ENCODE data around the gene VAMP8. TPM values are rescaled to one million over a fixed set of nuclear protein-coding genes. Genes with fewer than 3 reads are reported as not detected.
A peak's percentile ranks its signal among the peaks of the same experiment; 100 is the strongest.
"Not testable (repeated sequence)": the region's sequence is repeated elsewhere in the genome, so short reads cannot be mapped to it uniquely, and the experiment has no call there.

Gene VAMP8
- polyA plus RNA-seq, 3 donors = 260 to 761 (median 623) TPM

DNA sequence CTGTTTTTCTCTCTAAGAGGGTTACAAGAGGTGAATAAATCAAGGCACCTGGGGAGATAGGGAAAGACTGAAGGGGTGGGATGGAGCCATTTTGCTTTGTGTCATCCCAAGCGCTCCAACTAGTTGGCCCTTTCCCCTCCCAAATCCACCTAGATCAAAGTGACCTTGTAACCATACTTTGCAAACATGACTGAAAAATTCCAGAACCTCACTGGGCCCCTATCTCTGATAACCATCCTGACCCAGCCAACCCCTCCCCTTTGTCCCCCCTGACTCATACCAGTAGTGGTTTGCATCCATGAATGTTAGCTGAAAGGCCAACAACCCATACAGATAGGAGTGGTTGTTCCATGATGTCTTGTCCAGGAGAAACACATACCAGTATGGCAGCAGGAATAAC, 19.2 kb upstream of the VAMP8 start:
- DNase-seq = no peak
- Histone ChIP-seq H3K9me3 (replicated peaks in 1 of 2; ENCODE audit: control insufficient read depth in 1 of 2, insufficient read depth in 1 of 2, low read length in 2 of 2) (no peaks in the 10 kb centered on the region), H3K27me3 (ENCODE audit: control insufficient read depth in 2 of 2, insufficient read depth in 2 of 2, low read length in 2 of 2) (no peaks in the 10 kb centered on the region), H4K20me1 (ENCODE audit: insufficient read depth, low read length) (no peaks in the 10 kb centered on the region), H3K9ac (ENCODE audit: insufficient read depth, low read length, poor library complexity, severe bottlenecking) (no peak overlapping the region), H3K4me3 (replicated peaks in 1 of 3; ENCODE audit: low read depth in 2 of 3, low read length in 3 of 3) (no peak overlapping the region), H3K4me1 (ENCODE audit: control insufficient read depth in 1 of 2, insufficient read depth in 2 of 2, low read length in 2 of 2) (peaks cover 24 to 29% of the 10 kb centered on the region in 2 donors), H2AFZ (ENCODE audit: insufficient read depth, low read depth, low read length, poor library complexity, severe bottlenecking) (no peak overlapping the region), H3K79me2 (ENCODE audit: insufficient read depth, low read length) (peaks cover 55% of the 10 kb centered on the region), H3K27ac (ENCODE audit: low read depth in 1 of 2, low read length in 2 of 2) (no peak overlapping the region), H3K4me2 (replicated peaks; ENCODE audit: extremely low read depth, low read length, poor library complexity, severe bottlenecking) (no peak overlapping the region), H3K36me3 (replicated peaks in 1 of 2; ENCODE audit: control insufficient read depth in 1 of 2, insufficient read depth in 2 of 2, low read length in 2 of 2) (peaks cover 35 to 56% of the 10 kb centered on the region in 2 donors)
- H3K9me3 Mint-ChIP-seq = peaks cover 0 to 4% (median 0%) of the 10 kb centered on the region in 7 donors
- H3K4me1 Mint-ChIP-seq = peaks cover 28% of the 10 kb centered on the region
- intact Hi-C loops (cut with micrococcal nuclease) = no loop called here
- no CpG with 5 or more reads among the region's 1 CpG for whole genome bisulfite sequencing (ENCODE audit: insufficient coverage)
- H3K27me3 Mint-ChIP-seq (ENCODE audit: low read depth in 3 of 3) = no peaks in the 10 kb centered on the region
- peak overlapping the region in 3 of 7 donors; percentile 36 to 72 (median 49) for H3K27ac Mint-ChIP-seq
- TF ChIP-seq, protein P1, sequence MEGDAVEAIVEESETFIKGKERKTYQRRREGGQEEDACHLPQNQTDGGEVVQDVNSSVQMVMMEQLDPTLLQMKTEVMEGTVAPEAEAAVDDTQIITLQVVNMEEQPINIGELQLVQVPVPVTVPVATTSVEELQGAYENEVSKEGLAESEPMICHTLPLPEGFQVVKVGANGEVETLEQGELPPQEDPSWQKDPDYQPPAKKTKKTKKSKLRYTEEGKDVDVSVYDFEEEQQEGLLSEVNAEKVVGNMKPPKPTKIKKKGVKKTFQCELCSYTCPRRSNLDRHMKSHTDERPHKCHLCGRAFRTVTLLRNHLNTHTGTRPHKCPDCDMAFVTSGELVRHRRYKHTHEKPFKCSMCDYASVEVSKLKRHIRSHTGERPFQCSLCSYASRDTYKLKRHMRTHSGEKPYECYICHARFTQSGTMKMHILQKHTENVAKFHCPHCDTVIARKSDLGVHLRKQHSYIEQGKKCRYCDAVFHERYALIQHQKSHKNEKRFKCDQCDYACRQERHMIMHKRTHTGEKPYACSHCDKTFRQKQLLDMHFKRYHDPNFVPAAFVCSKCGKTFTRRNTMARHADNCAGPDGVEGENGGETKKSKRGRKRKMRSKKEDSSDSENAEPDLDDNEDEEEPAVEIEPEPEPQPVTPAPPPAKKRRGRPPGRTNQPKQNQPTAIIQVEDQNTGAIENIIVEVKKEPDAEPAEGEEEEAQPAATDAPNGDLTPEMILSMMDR (IDR thresholded peaks at IDR 0.05) = no peak
- no peak overlapping the region for H3K4me3 Mint-ChIP-seq
- H3K36me3 Mint-ChIP-seq = peaks cover 44 to 59% of the 10 kb centered on the region in 2 donors

DNA sequence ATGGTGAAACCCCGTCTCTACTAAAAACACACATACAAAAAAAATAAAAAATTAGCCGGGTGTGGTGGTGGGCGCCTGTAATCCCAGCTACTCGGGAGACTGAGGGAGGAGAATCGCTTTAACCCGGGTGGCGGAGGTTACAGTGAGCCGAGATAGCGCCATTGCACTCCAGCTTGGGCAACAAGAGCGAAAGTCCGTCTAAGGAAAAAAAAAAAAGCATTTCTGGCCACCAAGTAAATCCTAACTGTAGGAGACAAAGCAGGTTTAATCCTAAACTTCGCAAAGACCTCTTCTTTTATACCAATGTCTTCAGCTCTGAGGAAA, 17.0 kb upstream of the VAMP8 start:
- H3K27me3 ChIP-seq (ENCODE audit: control insufficient read depth in 2 of 2, insufficient read depth in 2 of 2, low read length in 2 of 2); H3K9me3 Mint-ChIP-seq; H3K9me3 ChIP-seq (replicated peaks in 1 of 2; ENCODE audit: control insufficient read depth in 1 of 2, insufficient read depth in 1 of 2, low read length in 2 of 2); H4K20me1 ChIP-seq (ENCODE audit: insufficient read depth, low read length); H3K27me3 Mint-ChIP-seq (ENCODE audit: low read depth in 3 of 3); DNase-seq: not testable (repeated sequence)
- intact Hi-C loops (cut with micrococcal nuclease) = loop anchor here in 1 of 2 donors (5.0 kb wide), 1 partner anchor 42 kb away; the partner anchor contains the start of gene TMEM150A
- Histone ChIP-seq H3K4me2 (replicated peaks; ENCODE audit: extremely low read depth, low read length, poor library complexity, severe bottlenecking) (peak overlapping the region; percentile 93), H3K9ac (ENCODE audit: insufficient read depth, low read length, poor library complexity, severe bottlenecking) (peak overlapping the region; percentile 80), H3K27ac (ENCODE audit: low read depth in 1 of 2, low read length in 2 of 2) (peak overlapping the region in 1 of 2 donors; percentile 94), H2AFZ (ENCODE audit: insufficient read depth, low read depth, low read length, poor library complexity, severe bottlenecking) (peak overlapping the region; percentile 97), H3K79me2 (ENCODE audit: insufficient read depth, low read length) (peaks cover 55% of the 10 kb centered on the region), H3K36me3 (replicated peaks in 1 of 2; ENCODE audit: control insufficient read depth in 1 of 2, insufficient read depth in 2 of 2, low read length in 2 of 2) (peaks cover 17 to 34% of the 10 kb centered on the region in 2 donors), H3K4me1 (ENCODE audit: control insufficient read depth in 1 of 2, insufficient read depth in 2 of 2, low read length in 2 of 2) (peaks cover 44 to 48% of the 10 kb centered on the region in 2 donors), H3K4me3 (replicated peaks in 1 of 3; ENCODE audit: low read depth in 2 of 3, low read length in 3 of 3) (peak overlapping the region in 2 of 3 experiments; percentile 66 to 99)
- peak overlapping the region; percentile 94 to 98 for H3K4me3 Mint-ChIP-seq
- peaks cover 26 to 37% of the 10 kb centered on the region in 2 donors for H3K36me3 Mint-ChIP-seq
- 90% methylated on average over 11 of the region's 12 CpGs for WGBS (ENCODE audit: insufficient coverage)
- peaks cover 45% of the 10 kb centered on the region for H3K4me1 Mint-ChIP-seq
- H3K27ac Mint-ChIP-seq = peak overlapping the region in 4 of 7 donors; percentile 70 to 97 (median 94)

Data from CD14-positive monocyte (primary cell).